Endothelial cell of umbilical vein (primary cell): ENCODE results near the gene PLEKHJ1. TPM values are rescaled to one million over a fixed set of nuclear protein-coding genes. Genes with fewer than 3 reads are reported as not detected.

Experiments
- BruUV-seq: library from RNA; stranded (reverse); fragments of 400-500 nt; replicated peaks from 2 replicates; lab custom pipeline; 2021; lab: Mats Ljungman, UMichigan
- CTCF ChIA-PET: fragments of 300-600, 350-600 bp; sonication (Branson Sonifier 250); formaldehyde crosslinking; loops from one replicate; lab custom pipeline; 2021; ENCODE audit warnings: antibody characterized with exemption, inconsistent platforms; lab: Charles Lee
- POLR2A ChIA-PET: fragments of 300-600, 350-600 bp; sonication (Branson Sonifier 250); formaldehyde crosslinking; loops from one replicate; lab custom pipeline; 2021; ENCODE audit warnings: antibody characterized with exemption, inconsistent platforms; lab: Charles Lee
- DNase-seq: peaks from one replicate; pipeline ENCODE4 v3.0.0-alpha.2; 2011; ENCODE audit warnings: low read depth, low spot score
- FAIRE-seq: peaks from 2 replicates; lab custom pipeline; 2011; peaks lifted over from hg19 to GRCh38; lab: Jason Lieb, UNC
- H2AFZ ChIP-seq: 2 replicates; pipeline ENCODE4 v1.6.0; 2012; ENCODE audit warnings: low read depth, low read length, control low read depth, inconsistent platforms
- H3K27ac ChIP-seq: 2 replicates; pipeline ENCODE4 v1.5.1; 2011; ENCODE audit warnings: low read depth, mild to moderate bottlenecking, control low read depth, low read length, moderate library complexity; ENCODE audit not compliant: insufficient read depth
- H3K27me3 ChIP-seq, 2 experiments: 2 replicates each; pipeline versions ENCODE4 v1.6.0 to v1.6.1; 2011; ENCODE audit warnings: low read length in 2 of 2, mixed read lengths in 1 of 2; ENCODE audit not compliant: control insufficient read depth in 2 of 2, insufficient read depth in 2 of 2
- H3K36me3 ChIP-seq, 2 experiments: 2 replicates in 1 of 2; 3 replicates in 1 of 2; pipeline ENCODE4 v1.5.1; 2011; ENCODE audit warnings: low read length in 2 of 2, mild to moderate bottlenecking in 1 of 2, moderate library complexity in 1 of 2; ENCODE audit not compliant: control insufficient read depth in 2 of 2, insufficient read depth in 2 of 2; ENCODE audit errors: extremely low read depth in 1 of 2
- H3K4me1 ChIP-seq: 3 replicates; pipeline ENCODE4 v1.5.1; 2011; ENCODE audit warnings: mild to moderate bottlenecking, low read length; ENCODE audit not compliant: control insufficient read depth, insufficient read depth; ENCODE audit errors: extremely low read depth
- H3K4me2 ChIP-seq: 2 replicates; pipeline ENCODE4 v1.6.1; 2011; ENCODE audit warnings: low read length, control low read depth, mixed read lengths; ENCODE audit not compliant: insufficient read depth
- H3K4me3 ChIP-seq, 3 experiments: fragments of 200-600 bp in 1 of 3; sonication (generic), shearing (Covaris generic) in 1 of 3; replicated peaks in 1 of 3; 2 replicates each; pipeline ENCODE4 v1.5.1; 2011 to 2016; ENCODE audit warnings: control low read depth in 3 of 3, low read length in 3 of 3, mild to moderate bottlenecking in 2 of 3, inconsistent platforms in 1 of 3, low read depth in 1 of 3, moderate library complexity in 1 of 3; ENCODE audit not compliant: insufficient read depth in 1 of 3
- H3K79me2 ChIP-seq: 2 replicates; pipeline ENCODE4 v1.6.0; 2012; ENCODE audit warnings: low read length, inconsistent platforms; ENCODE audit not compliant: control insufficient read depth, insufficient read depth
- H3K9ac ChIP-seq: replicated peaks from 2 replicates; pipeline ENCODE3; 2011; ENCODE audit warnings: low read length, control low read depth; ENCODE audit not compliant: insufficient read depth; ENCODE audit errors: extremely low read depth
- H3K9me1 ChIP-seq: replicated peaks from 3 replicates; pipeline ENCODE4 v1.6.0; 2011; ENCODE audit warnings: mild to moderate bottlenecking, low read length; ENCODE audit not compliant: control insufficient read depth, insufficient read depth; ENCODE audit errors: extremely low read depth
- H3K9me3 ChIP-seq: replicated peaks from 2 replicates; pipeline ENCODE4 v1.5.1; 2012; ENCODE audit warnings: low read length, inconsistent platforms; ENCODE audit not compliant: control insufficient read depth, insufficient read depth
- H4K20me1 ChIP-seq: replicated peaks from 2 replicates; pipeline ENCODE3; 2011; ENCODE audit warnings: mild to moderate bottlenecking, low read length; ENCODE audit not compliant: control insufficient read depth, insufficient read depth; ENCODE audit errors: extremely low read depth
- EZH2 ChIP-seq: IDR thresholded peaks from 2 replicates; pipeline ENCODE4 v1.6.1; 2012; ENCODE audit warnings: borderline replicate concordance, low read depth, mild to moderate bottlenecking, moderate library complexity, low read length, inconsistent platforms; ENCODE audit not compliant: severe bottlenecking
- GATA2 ChIP-seq: IDR thresholded peaks from 2 replicates; pipeline ENCODE4 v1.7.0; 2011; ENCODE audit warnings: low read depth, mild to moderate bottlenecking, moderate library complexity, mixed read lengths, low read length; ENCODE audit not compliant: insufficient read length, insufficient read depth
- POLR2A ChIP-seq: IDR thresholded peaks from 2 replicates; pipeline ENCODE4 v1.6.1; 2012; ENCODE audit warnings: low read depth, mild to moderate bottlenecking, control low read depth, low read length
- POLR2AphosphoS5 ChIP-seq: IDR thresholded peaks from 2 replicates; pipeline ENCODE4 v1.6.1; 2012; ENCODE audit warnings: low read depth, mild to moderate bottlenecking, control low read depth, low read length, moderate library complexity; ENCODE audit not compliant: insufficient read depth
- dilution Hi-C: fragments of 300-500 bp; cut with MboI; formaldehyde crosslinking; loops from one replicate; pipeline ENCODE4 v1.15.0; 2019; ENCODE audit warnings: low sequenced_read_pairs; ENCODE audit not compliant: extremely low pct_ligation_motif_present
- intact Hi-C: fragments of 100-400 bp; cut with micrococcal nuclease; formaldehyde crosslinking; loops from one replicate; pipeline ENCODE4 v1.10.0; 2022
- polyA plus RNA-seq, 4 experiments: library from polyadenylated mRNA; depleted of rRNA in 3 of 4; stranded (reverse) in 3 of 4; unstranded in 1 of 4; fragments of >200 nt; gene quantifications; 2 replicates each; pipeline versions ENCODE4 v1.2.1 to v1.2.3, GENCODE V29; 2011 to 2012; ENCODE audit warnings: missing spikeins in 1 of 4
- total RNA-seq: library from RNA; stranded (reverse); gene quantifications from 2 replicates; pipeline ENCODE4 v1.2.3, GENCODE V29; 2021
- TF ChIP-seq, protein P1 (sequence below), 2 donors: IDR thresholded peaks; 1 replicate in 1 of 2; 2 replicates in 1 of 2; pipeline ENCODE4 v1.5.1; 2011; ENCODE audit warnings: low read length in 2 of 2, mild to moderate bottlenecking in 2 of 2, moderate library complexity in 2 of 2, control low read depth in 1 of 2, inconsistent platforms in 1 of 2, low read depth in 1 of 2; ENCODE audit not compliant: insufficient read depth in 1 of 2; ENCODE audit errors: extremely low read depth in 1 of 2
- TF ChIP-seq, protein P2 (sequence below): IDR thresholded peaks from 2 replicates; pipeline ENCODE4 v1.6.1; 2011; ENCODE audit not compliant: insufficient read depth, insufficient read length

Gene PLEKHJ1
- total and polyA plus RNA-seq, 2 donors (not counting 3 experiments of a cell fraction or from before 2014, with no cell fraction given): 82.4 to 115 TPM

DNA sequence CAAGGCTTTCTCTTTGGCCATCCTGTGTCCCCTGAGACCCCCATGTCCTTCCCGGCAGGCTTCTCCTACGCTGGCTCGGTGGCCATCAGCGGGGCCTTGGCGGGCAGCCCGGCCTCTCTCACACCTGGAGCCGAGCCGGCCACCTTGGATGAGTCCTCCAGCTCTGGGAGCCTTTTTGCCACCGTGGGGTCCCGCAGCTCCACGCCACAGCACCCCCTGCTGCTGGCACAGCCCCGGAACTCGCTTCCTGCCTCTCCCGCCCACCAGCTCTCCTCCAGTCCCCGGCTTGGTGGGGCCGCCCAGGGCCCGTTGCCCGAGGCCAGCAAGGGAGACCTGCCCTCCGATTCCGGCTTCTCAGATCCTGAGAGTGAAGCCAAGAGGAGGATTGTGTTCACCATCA lies 14.2 kb downstream of the PLEKHJ1 start:
- H3K9me3 ChIP-seq: no peaks in the 10 kb centered on the region
- no peak overlapping the region for H3K9ac ChIP-seq
- no TSS peak for BruUV-seq
- H3K4me2 ChIP-seq: no peak overlapping the region
- ChIA-PET POLR2A (no interaction called here), CTCF (interaction anchor here (0.8 to 2.3 kb wide), 10 partner anchors 8 to 94 kb away, joined by 3 to 33 read pairs (median 3); no protein-coding TSS in a partner anchor)
- H3K27me3 ChIP-seq: no peaks in the 10 kb centered on the region
- FAIRE-seq: no peak
- peaks cover 4 to 24% of the 10 kb centered on the region in 2 experiments for H3K36me3 ChIP-seq
- H2AFZ ChIP-seq: no peak overlapping the region
- no peak overlapping the region for H3K27ac ChIP-seq
- no peak overlapping the region for H3K4me3 ChIP-seq
- H3K4me1 ChIP-seq: no peaks in the 10 kb centered on the region
- H3K79me2 ChIP-seq: no peaks in the 10 kb centered on the region
- no peaks in the 10 kb centered on the region for H4K20me1 ChIP-seq
- no peak for DNase-seq
- dilution Hi-C loops (no loop called here), intact Hi-C loops (no loop called here)
- no peaks in the 10 kb centered on the region for H3K9me1 ChIP-seq
- TF ChIP-seq, protein P1, sequence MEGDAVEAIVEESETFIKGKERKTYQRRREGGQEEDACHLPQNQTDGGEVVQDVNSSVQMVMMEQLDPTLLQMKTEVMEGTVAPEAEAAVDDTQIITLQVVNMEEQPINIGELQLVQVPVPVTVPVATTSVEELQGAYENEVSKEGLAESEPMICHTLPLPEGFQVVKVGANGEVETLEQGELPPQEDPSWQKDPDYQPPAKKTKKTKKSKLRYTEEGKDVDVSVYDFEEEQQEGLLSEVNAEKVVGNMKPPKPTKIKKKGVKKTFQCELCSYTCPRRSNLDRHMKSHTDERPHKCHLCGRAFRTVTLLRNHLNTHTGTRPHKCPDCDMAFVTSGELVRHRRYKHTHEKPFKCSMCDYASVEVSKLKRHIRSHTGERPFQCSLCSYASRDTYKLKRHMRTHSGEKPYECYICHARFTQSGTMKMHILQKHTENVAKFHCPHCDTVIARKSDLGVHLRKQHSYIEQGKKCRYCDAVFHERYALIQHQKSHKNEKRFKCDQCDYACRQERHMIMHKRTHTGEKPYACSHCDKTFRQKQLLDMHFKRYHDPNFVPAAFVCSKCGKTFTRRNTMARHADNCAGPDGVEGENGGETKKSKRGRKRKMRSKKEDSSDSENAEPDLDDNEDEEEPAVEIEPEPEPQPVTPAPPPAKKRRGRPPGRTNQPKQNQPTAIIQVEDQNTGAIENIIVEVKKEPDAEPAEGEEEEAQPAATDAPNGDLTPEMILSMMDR (IDR thresholded peaks at IDR 0.05; ENCODE audit: extremely low read depth in 1 of 2, insufficient read depth in 1 of 2, low read depth in 1 of 2, low read length in 2 of 2): peak in 1 of 2 donors; percentile 20
- TF ChIP-seq EZH2: no peak

DNA sequence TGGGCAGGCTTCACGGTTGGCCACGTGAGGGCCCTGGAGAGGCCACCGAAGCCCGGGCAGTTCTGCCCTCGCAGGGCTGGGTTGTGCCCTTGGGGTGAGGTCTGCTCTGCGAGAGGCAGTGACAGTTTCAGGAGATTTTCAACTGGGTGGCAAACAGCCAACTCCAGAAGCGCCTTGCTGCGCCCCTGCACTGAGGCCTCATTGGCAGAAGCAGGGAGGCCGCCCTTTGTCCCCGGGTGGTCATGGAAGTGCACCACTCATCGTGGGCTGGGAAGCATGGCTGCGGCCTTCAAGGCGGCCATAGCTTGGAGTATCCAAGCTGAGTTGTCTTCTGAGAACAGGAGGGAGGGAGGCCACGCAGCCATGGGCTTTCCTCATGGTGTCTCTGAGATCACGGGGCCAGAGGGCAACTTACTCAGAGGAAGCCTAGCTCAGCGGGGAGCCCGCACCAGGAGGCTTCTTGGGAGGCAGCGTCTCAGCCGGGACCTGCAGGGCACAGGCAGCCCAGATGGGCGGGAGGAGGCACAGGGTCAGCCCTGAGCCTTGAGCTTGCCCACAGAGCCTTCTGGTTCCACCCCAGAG lies 14.8 kb downstream of the PLEKHJ1 start:
- H3K9me3 ChIP-seq: no peaks in the 10 kb centered on the region
- no peak overlapping the region for H3K4me2 ChIP-seq
- H3K27me3 ChIP-seq: no peaks in the 10 kb centered on the region
- intact Hi-C loops: no loop called here
- no peaks in the 10 kb centered on the region for H3K9me1 ChIP-seq
- peak; percentile 6 for DNase-seq
- H3K27ac ChIP-seq: no peak overlapping the region
- H4K20me1 ChIP-seq: no peaks in the 10 kb centered on the region
- dilution Hi-C loops: no loop called here
- no peak for TF ChIP-seq GATA2
- TF ChIP-seq, protein P2, sequence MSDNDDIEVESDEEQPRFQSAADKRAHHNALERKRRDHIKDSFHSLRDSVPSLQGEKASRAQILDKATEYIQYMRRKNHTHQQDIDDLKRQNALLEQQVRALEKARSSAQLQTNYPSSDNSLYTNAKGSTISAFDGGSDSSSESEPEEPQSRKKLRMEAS: no peak
- no peak for TF ChIP-seq EZH2
- TF ChIP-seq POLR2A: no peak
- TF ChIP-seq POLR2AphosphoS5: no peak
- BruUV-seq: no TSS peak
- H3K9ac ChIP-seq: no peak overlapping the region
- no peak overlapping the region for H2AFZ ChIP-seq
- ChIA-PET CTCF (interaction anchor here (0.8 to 2.3 kb wide), 10 partner anchors 9 to 95 kb away, joined by 3 to 33 read pairs (median 3); no protein-coding TSS in a partner anchor), POLR2A (no interaction called here)
- H3K4me1 ChIP-seq: no peaks in the 10 kb centered on the region
- no peaks in the 10 kb centered on the region for H3K79me2 ChIP-seq
- H3K4me3 ChIP-seq: no peak overlapping the region
- FAIRE-seq: no peak
- peaks cover 5 to 30% of the 10 kb centered on the region in 2 experiments for H3K36me3 ChIP-seq
